ENCODE measurements around the gene HID1. TPM values are rescaled to one million over a fixed set of nuclear protein-coding genes. Genes with fewer than 3 reads are reported as not detected.
"Not testable (repeated sequence)": the region's sequence is repeated elsewhere in the genome, so short reads cannot be mapped to it uniquely, and the experiment has no call there.

HID1 gene
- total and polyA plus RNA-seq, 8 donors: 36.5 to 304 (median 82.2) TPM

DNA sequence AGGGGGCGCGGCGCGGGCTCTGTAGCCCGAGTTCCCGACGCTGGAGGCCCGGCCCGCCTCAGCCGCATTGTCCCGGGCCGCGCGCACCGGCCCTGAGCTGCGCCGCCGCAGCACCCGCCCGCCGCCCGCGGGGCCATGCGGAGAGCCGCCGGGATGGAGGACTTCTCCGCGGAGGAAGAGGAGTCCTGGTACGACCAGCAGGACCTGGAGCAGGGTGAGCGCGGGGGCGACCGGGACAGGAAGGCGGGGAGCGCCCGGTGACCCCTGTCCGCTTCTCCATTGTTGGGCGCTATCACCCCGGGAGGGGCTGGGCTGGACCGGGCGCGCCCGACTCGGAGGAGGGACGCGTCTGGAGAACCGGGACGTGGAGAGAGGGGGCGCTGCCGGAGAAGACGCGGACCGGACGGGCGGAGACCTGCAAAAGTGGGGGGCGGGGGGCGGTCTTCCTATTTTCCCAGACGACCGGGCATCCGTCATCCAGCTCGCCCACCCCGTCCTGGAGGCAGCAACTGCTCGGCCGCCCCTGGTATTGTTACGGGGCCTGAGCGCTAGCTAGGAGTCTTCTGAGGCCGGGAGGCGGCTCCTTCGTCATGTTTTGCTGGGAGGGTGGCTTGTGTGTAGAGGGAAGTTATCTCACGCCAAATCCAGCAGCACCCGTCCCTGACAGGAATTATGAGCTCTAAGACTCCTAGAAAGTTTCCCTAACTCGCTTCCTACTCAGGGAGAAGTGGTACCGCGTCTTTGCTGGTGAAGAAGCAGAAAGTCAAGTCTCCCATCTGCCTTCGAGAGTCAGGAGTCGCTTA is 15.6 kb upstream of the HID1 start:
- no peak for TF ChIP-seq POLR2A (IDR thresholded peaks at IDR 0.05)
- peak in 2 of 3 donors; percentile 42 to 56 for TF ChIP-seq POLR2AphosphoS5 (IDR thresholded peaks at IDR 0.05)
- TF ChIP-seq, protein P1, sequence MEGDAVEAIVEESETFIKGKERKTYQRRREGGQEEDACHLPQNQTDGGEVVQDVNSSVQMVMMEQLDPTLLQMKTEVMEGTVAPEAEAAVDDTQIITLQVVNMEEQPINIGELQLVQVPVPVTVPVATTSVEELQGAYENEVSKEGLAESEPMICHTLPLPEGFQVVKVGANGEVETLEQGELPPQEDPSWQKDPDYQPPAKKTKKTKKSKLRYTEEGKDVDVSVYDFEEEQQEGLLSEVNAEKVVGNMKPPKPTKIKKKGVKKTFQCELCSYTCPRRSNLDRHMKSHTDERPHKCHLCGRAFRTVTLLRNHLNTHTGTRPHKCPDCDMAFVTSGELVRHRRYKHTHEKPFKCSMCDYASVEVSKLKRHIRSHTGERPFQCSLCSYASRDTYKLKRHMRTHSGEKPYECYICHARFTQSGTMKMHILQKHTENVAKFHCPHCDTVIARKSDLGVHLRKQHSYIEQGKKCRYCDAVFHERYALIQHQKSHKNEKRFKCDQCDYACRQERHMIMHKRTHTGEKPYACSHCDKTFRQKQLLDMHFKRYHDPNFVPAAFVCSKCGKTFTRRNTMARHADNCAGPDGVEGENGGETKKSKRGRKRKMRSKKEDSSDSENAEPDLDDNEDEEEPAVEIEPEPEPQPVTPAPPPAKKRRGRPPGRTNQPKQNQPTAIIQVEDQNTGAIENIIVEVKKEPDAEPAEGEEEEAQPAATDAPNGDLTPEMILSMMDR (IDR thresholded peaks at IDR 0.05): peak in 4 of 7 experiments; percentile 20 to 49 (median 44)
- TF ChIP-seq EP300 (IDR thresholded peaks at IDR 0.05): no peak
- WGBS, 5 donors: 0 to 5% (median 1%) methylated on average over 24 to 76 of the region's 76 CpGs
- Histone ChIP-seq H3K4me1 (peaks cover 38 to 76% (median 59%) of the 10 kb centered on the region in 4 donors), H3K27ac (peak overlapping the region; percentile 94 to 98 (median 95)), H3K36me3 (no peaks in the 10 kb centered on the region), H3K27me3 (peaks cover 0 to 8% (median 0%) of the 10 kb centered on the region in 3 donors), H3K4me3 (peak overlapping the region; percentile 74 to 93 (median 85)), H3K9me3 (no peaks in the 10 kb centered on the region)
- intact Hi-C loops (cut with DNase I; ENCODE audit: low total_unique reads): no loop called here
- peak; percentile 74 to 95 for DNase-seq

DNA sequence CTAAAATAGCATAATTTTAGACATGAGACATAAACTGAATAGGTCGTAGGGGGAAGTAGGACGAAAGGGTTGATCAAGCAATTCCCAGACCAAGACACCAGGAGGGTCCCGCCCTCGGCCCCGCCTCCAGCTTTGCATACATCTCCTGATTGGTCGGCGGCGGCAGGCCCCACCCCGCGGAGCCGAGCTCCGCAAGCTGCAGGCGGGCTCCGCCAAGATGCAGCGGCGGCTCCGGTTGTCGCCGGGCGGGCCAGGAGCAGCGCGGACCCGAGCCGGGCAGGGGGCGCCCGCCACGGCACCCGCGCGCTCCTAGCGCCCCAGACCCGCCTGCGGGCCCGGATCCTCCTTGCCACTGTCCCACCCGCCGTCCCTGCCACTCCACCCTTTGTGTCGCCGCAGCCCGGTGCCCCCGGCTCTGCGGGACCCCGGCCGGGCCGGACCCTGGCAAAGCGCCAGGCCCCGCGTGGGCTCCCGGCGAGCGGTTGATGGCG is 14.9 kb upstream of the HID1 start, which contains the start of gene CDR2L:
Gene CDR2L, plus strand, starts transcription at position 215 of the 491 bp plus-strand sequence. CDS start 412 bp downstream, outside the sequence.
- H3K4me1 ChIP-seq: peaks cover 39 to 76% (median 60%) of the 10 kb centered on the region in 4 donors
- H3K9me3 ChIP-seq: no peaks in the 10 kb centered on the region
- peak; percentile 98 for DNase-seq
- peak within 1 kb of the TSS; percentile 94 to 98 (median 95) for H3K27ac ChIP-seq
- H3K27me3 ChIP-seq: peaks cover 0 to 8% (median 0%) of the 10 kb centered on the region in 3 donors
- H3K4me3 ChIP-seq: peak within 1 kb of the TSS; percentile 74 to 93 (median 85)
- peak; percentile 79 to 95 (median 94) for TF ChIP-seq POLR2AphosphoS5 (IDR thresholded peaks at IDR 0.05)
- TF ChIP-seq, protein P1 (IDR thresholded peaks at IDR 0.05): no peak
- no peak for TF ChIP-seq EP300 (IDR thresholded peaks at IDR 0.05)
- 0% methylated on average over 28 to 51 of the region's 51 CpGs for WGBS, 5 donors
- intact Hi-C loops (cut with DNase I; ENCODE audit: low total_unique reads): no loop called here
- H3K36me3 ChIP-seq: no peaks in the 10 kb centered on the region

DNA sequence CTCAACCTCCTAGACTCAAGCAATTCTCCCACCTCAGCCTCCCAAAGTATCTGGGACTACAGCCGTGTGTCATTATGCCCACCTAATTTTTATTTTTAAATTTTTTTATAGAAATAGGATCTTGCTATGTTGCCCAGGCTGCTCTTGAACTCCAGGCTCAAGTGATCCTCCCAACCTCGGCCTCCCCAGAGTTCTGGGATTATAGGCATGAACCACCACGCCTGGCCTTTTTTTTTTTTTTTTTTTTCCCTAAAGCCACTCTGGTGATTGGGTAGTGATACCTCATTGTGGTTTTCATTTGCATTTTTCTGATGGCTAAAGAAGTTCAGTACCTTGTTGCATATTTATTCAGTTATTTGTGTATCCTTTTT is 13.6 kb upstream of the HID1 start:
- no peak for TF ChIP-seq POLR2A (IDR thresholded peaks at IDR 0.05)
- TF ChIP-seq EP300 (IDR thresholded peaks at IDR 0.05): no peak
- no peak for TF ChIP-seq POLR2AphosphoS5 (IDR thresholded peaks at IDR 0.05)
- TF ChIP-seq, protein P1 (IDR thresholded peaks at IDR 0.05): no peak
- intact Hi-C loops (cut with DNase I; ENCODE audit: low total_unique reads): no loop called here
- no peak for DNase-seq
- Histone ChIP-seq H3K4me1 (peaks cover 40 to 79% (median 64%) of the 10 kb centered on the region in 4 donors), H3K9me3 (no peaks in the 10 kb centered on the region), H3K27me3 (peaks cover 0 to 8% (median 0%) of the 10 kb centered on the region in 3 donors), H3K27ac (peak overlapping the region in 3 of 5 donors; percentile 95), H3K4me3 (no peak overlapping the region), H3K36me3 (no peaks in the 10 kb centered on the region)
- WGBS, 5 donors: 74 to 93% (median 77%) methylated on average over 3 of the region's 3 CpGs

DNA sequence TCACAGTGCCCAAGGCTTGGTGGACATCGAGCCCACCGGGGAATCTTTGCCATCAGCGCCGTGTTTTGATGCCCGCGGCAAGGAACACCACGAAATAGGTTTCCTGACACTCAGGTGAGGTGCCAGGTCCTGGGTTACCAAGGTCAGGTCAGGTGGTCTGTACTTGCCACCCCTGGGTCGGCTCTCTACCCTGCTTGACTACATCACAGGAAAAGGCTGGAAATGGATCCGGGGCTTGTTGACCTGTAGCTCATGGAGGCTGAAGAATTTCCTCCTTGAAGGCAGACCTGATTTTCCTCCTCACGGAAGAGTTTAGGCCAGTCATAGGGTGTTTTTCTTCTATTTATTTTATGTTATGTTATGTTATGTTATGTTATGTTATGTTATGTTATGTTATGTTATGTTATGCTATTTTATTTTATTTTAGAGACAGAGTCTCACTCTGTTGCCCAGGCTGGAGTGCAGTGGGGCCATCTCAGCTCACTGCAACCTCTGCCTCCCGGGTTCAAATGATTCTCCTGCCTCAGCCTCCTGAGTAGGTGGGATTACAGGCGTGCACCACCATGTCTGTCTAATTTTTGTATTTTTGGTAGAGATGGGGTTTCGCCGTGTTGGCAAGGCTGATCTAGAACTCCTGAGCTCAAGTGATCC is 10.2 kb upstream of the HID1 start:
- WGBS, 5 donors: 17 to 30% (median 23%) methylated on average over 7 to 14 of the region's 14 CpGs
- H3K9me3 ChIP-seq; H3K36me3 ChIP-seq; H3K27me3 ChIP-seq; intact Hi-C loops (cut with DNase I; ENCODE audit: low total_unique reads): not testable (repeated sequence)
- Histone ChIP-seq H3K4me3 (peak overlapping the region; percentile 48 to 70 (median 66)), H3K27ac (peak overlapping the region; percentile 91 to 95 (median 95)), H3K4me1 (peaks cover 28 to 52% (median 35%) of the 10 kb centered on the region in 4 donors)
- DNase-seq: peak in 1 of 2 donors; percentile 53
